ENCODE data around the gene CD48. TPM values are rescaled to one million over a fixed set of nuclear protein-coding genes. Genes with fewer than 3 reads are reported as not detected.
A peak's percentile ranks its signal among the peaks of the same experiment; 100 is the strongest.

The CD48 gene
- total and polyA plus RNA-seq, 2 donors (not counting 1 experiment from before 2014, with no cell fraction given) = 252 to 428 TPM

- Histone ChIP-seq H3K4me3 (ENCODE audit: control extremely low read depth in 1 of 5, extremely low read depth in 1 of 5, insufficient read depth in 1 of 5, low read depth in 2 of 5, low read length in 4 of 5) (no peak overlapping the region), H3K27me3 (replicated peaks in 1 of 4; ENCODE audit: control extremely low read depth in 1 of 4, control insufficient read depth in 3 of 4, insufficient read depth in 4 of 4, low read length in 3 of 4) (no peaks in the 10 kb centered on the region), H4K20me1 (ENCODE audit: control insufficient read depth, insufficient read depth, low read length, poor library complexity, severe bottlenecking) (no peaks in the 10 kb centered on the region), H3K79me2 (ENCODE audit: control insufficient read depth, insufficient read depth, low read length) (peaks cover 16% of the 10 kb centered on the region), H3K9ac (ENCODE audit: low read length) (no peak overlapping the region), H3K27ac (ENCODE audit: low read length in 2 of 2) (no peak overlapping the region), H2AFZ (ENCODE audit: insufficient read depth, low read depth, low read length, poor library complexity, severe bottlenecking) (no peak overlapping the region), H3K4me1 (ENCODE audit: control insufficient read depth in 2 of 2, insufficient read depth in 2 of 2, low read length in 2 of 2) (peaks cover 25 to 39% of the 10 kb centered on the region in 2 donors), H3K4me2 (replicated peaks; ENCODE audit: low read depth, low read length, poor library complexity, severe bottlenecking) (no peak overlapping the region), H3K36me3 (replicated peaks in 1 of 2; ENCODE audit: control extremely low read depth in 1 of 2, control insufficient read depth in 1 of 2, extremely low read depth in 1 of 2, insufficient read depth in 2 of 2, low read length in 1 of 2) (no peaks in the 10 kb centered on the region), H3K9me3 (ENCODE audit: control extremely low read depth in 1 of 3, control insufficient read depth in 2 of 3, insufficient read depth in 1 of 3, low read length in 2 of 3) (peaks cover 0 to 5% (median 4%) of the 10 kb centered on the region in 3 donors)
- Mint-ChIP-seq H3K27ac (no peak overlapping the region), H3K9me3 (ENCODE audit: insufficient read depth) (peaks cover 3% of the 10 kb centered on the region), H3K4me1 (peaks cover 61% of the 10 kb centered on the region), H3K27me3 (no peaks in the 10 kb centered on the region), H3K4me3 (peak overlapping the region; percentile 91)
- ChIA-PET POLR2A (no interaction called here), CTCF (interaction anchor here (1.1 to 6.2 kb wide), 3 partner anchors 9 to 211 kb away, joined by 3 to 35 read pairs (median 5); partner anchors contain the start of gene ITLN2)
- WGBS (ENCODE audit: insufficient coverage) = no CpG with 5 or more reads among the region's 5 CpGs
- no peak for ATAC-seq (ENCODE audit: low read depth)
- no peak for DNase-seq
- intact Hi-C loops (cut with micrococcal nuclease) = no loop called here
- TF ChIP-seq CTCF (IDR thresholded peaks at IDR 0.05) (no peak), EZH2 (IDR thresholded peaks at IDR 0.05; ENCODE audit: borderline replicate concordance, insufficient read depth, low read depth, low read length, poor library complexity, severe bottlenecking) (no peak)
These were observed 30.2 kb upstream of the CD48 start for GRCh38 chr1:160741612-160742348.

- ChIA-PET POLR2A (no interaction called here), CTCF (interaction anchor here (0.8 to 6.2 kb wide), 7 partner anchors 9 to 212 kb away, joined by 3 to 35 read pairs (median 4); partner anchors contain the start of gene ITLN2)
- Histone ChIP-seq H4K20me1 (ENCODE audit: control insufficient read depth, insufficient read depth, low read length, poor library complexity, severe bottlenecking) (no peaks in the 10 kb centered on the region), H3K27me3 (replicated peaks in 1 of 4; ENCODE audit: control extremely low read depth in 1 of 4, control insufficient read depth in 3 of 4, insufficient read depth in 4 of 4, low read length in 3 of 4) (no peaks in the 10 kb centered on the region), H3K36me3 (replicated peaks in 1 of 2; ENCODE audit: control extremely low read depth in 1 of 2, control insufficient read depth in 1 of 2, extremely low read depth in 1 of 2, insufficient read depth in 2 of 2, low read length in 1 of 2) (no peaks in the 10 kb centered on the region), H3K27ac (ENCODE audit: low read length in 2 of 2) (no peak overlapping the region), H3K79me2 (ENCODE audit: control insufficient read depth, insufficient read depth, low read length) (peaks cover 16% of the 10 kb centered on the region), H3K4me2 (replicated peaks; ENCODE audit: low read depth, low read length, poor library complexity, severe bottlenecking) (peak overlapping the region; percentile 21), H2AFZ (ENCODE audit: insufficient read depth, low read depth, low read length, poor library complexity, severe bottlenecking) (no peak overlapping the region), H3K4me1 (ENCODE audit: control insufficient read depth in 2 of 2, insufficient read depth in 2 of 2, low read length in 2 of 2) (peaks cover 25 to 39% of the 10 kb centered on the region in 2 donors), H3K9ac (ENCODE audit: low read length) (no peak overlapping the region), H3K9me3 (ENCODE audit: control extremely low read depth in 1 of 3, control insufficient read depth in 2 of 3, insufficient read depth in 1 of 3, low read length in 2 of 3) (peaks cover 0 to 11% (median 4%) of the 10 kb centered on the region in 3 donors), H3K4me3 (ENCODE audit: control extremely low read depth in 1 of 5, extremely low read depth in 1 of 5, insufficient read depth in 1 of 5, low read depth in 2 of 5, low read length in 4 of 5) (no peak overlapping the region)
- WGBS (ENCODE audit: insufficient coverage) = 82% methylated on average over 2 of the region's 4 CpGs
- Mint-ChIP-seq H3K27ac (no peak overlapping the region), H3K27me3 (no peaks in the 10 kb centered on the region), H3K4me3 (peak overlapping the region; percentile 91), H3K9me3 (ENCODE audit: insufficient read depth) (peaks cover 3% of the 10 kb centered on the region), H3K4me1 (peaks cover 61% of the 10 kb centered on the region)
- intact Hi-C loops (cut with micrococcal nuclease) = no loop called here
- ATAC-seq (ENCODE audit: low read depth) (no peak), DNase-seq (no peak)
- no peak for TF ChIP-seq CTCF (IDR thresholded peaks at IDR 0.05)
- no peak for TF ChIP-seq EZH2 (IDR thresholded peaks at IDR 0.05; ENCODE audit: borderline replicate concordance, insufficient read depth, low read depth, low read length, poor library complexity, severe bottlenecking)
These were observed 29.5 kb upstream of the CD48 start for GRCh38 chr1:160741092-160741501.
